ENCODE measurements around the gene MRPL10. TPM values are rescaled to one million over a fixed set of nuclear protein-coding genes. Genes with fewer than 3 reads are reported as not detected.

Gene MRPL10
- total and polyA plus RNA-seq, 12 donors, result 44.2 to 72.3 (median 61.9) TPM

- Histone ChIP-seq H3K27me3 (no peaks in the 10 kb centered on the region), H3K4me1 (peaks cover 5 to 24% (median 20%) of the 10 kb centered on the region in 9 donors), H3K4me3 (peak within 1 kb of the TSS; percentile 47 to 91 (median 66)), H3K27ac (peak within 1 kb of the TSS in 9 of 10 donors; percentile 47 to 81 (median 66)), H3K9me3 (no peaks in the 10 kb centered on the region), H3K36me3 (peaks cover 0 to 71% (median 34%) of the 10 kb centered on the region in 9 donors)
- ATAC-seq, result peak; percentile 87 to 97 (median 94)
- TF ChIP-seq, protein P1, sequence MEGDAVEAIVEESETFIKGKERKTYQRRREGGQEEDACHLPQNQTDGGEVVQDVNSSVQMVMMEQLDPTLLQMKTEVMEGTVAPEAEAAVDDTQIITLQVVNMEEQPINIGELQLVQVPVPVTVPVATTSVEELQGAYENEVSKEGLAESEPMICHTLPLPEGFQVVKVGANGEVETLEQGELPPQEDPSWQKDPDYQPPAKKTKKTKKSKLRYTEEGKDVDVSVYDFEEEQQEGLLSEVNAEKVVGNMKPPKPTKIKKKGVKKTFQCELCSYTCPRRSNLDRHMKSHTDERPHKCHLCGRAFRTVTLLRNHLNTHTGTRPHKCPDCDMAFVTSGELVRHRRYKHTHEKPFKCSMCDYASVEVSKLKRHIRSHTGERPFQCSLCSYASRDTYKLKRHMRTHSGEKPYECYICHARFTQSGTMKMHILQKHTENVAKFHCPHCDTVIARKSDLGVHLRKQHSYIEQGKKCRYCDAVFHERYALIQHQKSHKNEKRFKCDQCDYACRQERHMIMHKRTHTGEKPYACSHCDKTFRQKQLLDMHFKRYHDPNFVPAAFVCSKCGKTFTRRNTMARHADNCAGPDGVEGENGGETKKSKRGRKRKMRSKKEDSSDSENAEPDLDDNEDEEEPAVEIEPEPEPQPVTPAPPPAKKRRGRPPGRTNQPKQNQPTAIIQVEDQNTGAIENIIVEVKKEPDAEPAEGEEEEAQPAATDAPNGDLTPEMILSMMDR (IDR thresholded peaks at IDR 0.05), result peak in 5 of 9 donors; percentile 27 to 56 (median 42)
- intact Hi-C loops (cut with DNase I), result no loop called here
- 4% methylated on average over 21 of the region's 21 CpGs for WGBS, 2 donors
- peak; percentile 68 to 82 for DNase-seq
Observed at GRCh38 chr17:47821424-47822391, 9.6 kb downstream of the MRPL10 start, which contains the start of gene OSBPL7. OSBPL7 (minus strand) TSS chr17:47821794; CDS start chr17:47820278, 1,516 bp downstream.

DNA sequence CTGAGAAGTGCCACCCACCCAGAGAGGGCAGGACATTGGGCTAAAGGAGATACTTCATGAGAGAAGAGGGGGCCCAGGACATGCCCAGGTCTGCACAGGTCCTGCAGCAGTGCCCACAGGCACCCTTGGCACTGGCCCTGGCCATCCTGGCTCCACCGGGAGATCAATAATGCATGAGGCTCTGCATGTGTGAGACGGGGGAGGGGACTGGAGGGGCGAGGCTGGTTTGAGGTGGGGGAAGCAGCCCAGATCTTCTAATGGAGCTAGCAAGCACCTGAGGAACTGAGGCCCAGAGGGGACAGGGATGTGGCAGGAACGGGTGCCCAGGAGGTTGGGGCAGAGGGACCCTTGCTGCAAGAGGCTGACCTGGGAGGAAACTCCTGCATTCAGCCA is 10.3 kb downstream of the MRPL10 start:
- H3K27me3 ChIP-seq, result no peaks in the 10 kb centered on the region
- TF ChIP-seq, protein P1 (IDR thresholded peaks at IDR 0.05), result no peak
- ATAC-seq (peak in 2 of 8 donors; percentile 2 to 12), DNase-seq (no peak)
- peaks cover 5 to 24% (median 20%) of the 10 kb centered on the region in 9 donors for H3K4me1 ChIP-seq
- peak overlapping the region in 9 of 10 donors; percentile 47 to 81 (median 66) for H3K27ac ChIP-seq
- H3K4me3 ChIP-seq, result peak overlapping the region; percentile 47 to 91 (median 66)
- 10% methylated on average over 4 of the region's 4 CpGs for WGBS, 2 donors
- intact Hi-C loops (cut with DNase I), result no loop called here
- H3K36me3 ChIP-seq, result peaks cover 0 to 71% (median 28%) of the 10 kb centered on the region in 9 donors
- no peaks in the 10 kb centered on the region for H3K9me3 ChIP-seq

DNA sequence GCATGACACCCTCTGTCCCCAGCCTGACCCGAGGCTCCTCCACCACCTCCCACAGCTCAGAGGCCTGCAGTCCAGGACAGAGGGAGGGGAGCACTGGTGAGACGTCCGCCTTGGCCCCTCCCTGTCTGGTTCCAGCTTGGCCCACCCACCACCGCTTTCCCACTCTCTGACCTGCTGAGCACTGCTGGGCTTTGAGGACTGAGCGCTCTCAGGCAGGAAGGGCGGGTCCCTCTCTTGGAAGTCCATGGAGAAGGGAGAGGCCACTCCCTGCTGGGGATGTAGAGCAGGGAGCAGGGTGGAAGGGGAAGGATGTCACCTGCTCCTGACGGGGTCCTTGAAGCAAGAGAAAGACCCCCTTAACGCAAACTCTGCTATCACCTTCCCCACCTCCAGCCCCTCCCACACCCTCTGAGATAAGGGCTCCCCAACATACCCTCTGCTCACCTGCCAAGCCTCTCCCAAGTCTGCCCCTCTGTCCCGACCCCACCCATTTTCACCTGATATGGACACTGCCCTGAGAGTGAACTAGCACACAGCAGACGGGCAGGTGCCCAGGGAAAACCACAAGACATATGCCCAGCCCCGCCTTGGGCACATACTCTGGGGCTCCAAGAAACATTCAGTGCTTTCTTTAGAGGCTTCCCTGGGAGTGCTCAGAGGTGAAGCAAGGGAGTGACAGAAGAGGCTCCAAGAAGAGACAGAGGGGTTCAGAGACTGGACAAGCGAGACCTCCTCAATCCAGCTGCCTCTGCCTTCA is 11.1 kb downstream of the MRPL10 start:
- peaks cover 0 to 71% (median 28%) of the 10 kb centered on the region in 9 donors for H3K36me3 ChIP-seq
- peak overlapping the region in 2 of 10 donors; percentile 74 to 91 for H3K4me3 ChIP-seq
- no peaks in the 10 kb centered on the region for H3K27me3 ChIP-seq
- TF ChIP-seq, protein P1 (IDR thresholded peaks at IDR 0.05), result no peak
- WGBS, 2 donors, result 57 to 59% methylated on average over 12 of the region's 12 CpGs
- ATAC-seq (peak in 7 of 8 donors; percentile 13 to 45 (median 30)), DNase-seq (no peak)
- intact Hi-C loops (cut with DNase I), result no loop called here
- no peaks in the 10 kb centered on the region for H3K9me3 ChIP-seq
- H3K4me1 ChIP-seq, result peaks cover 5 to 24% (median 20%) of the 10 kb centered on the region in 9 donors
- H3K27ac ChIP-seq, result peak overlapping the region in 1 of 10 donors; percentile 70

GRCh38 chr17:47819475-47819874 is 11.9 kb downstream of the MRPL10 start:
- Histone ChIP-seq H3K27ac (no peak overlapping the region), H3K4me1 (peaks cover 5 to 24% (median 20%) of the 10 kb centered on the region in 9 donors), H3K9me3 (no peaks in the 10 kb centered on the region), H3K4me3 (no peak overlapping the region), H3K27me3 (no peaks in the 10 kb centered on the region), H3K36me3 (peaks cover 0 to 71% (median 29%) of the 10 kb centered on the region in 9 donors)
- DNase-seq (no peak), ATAC-seq (no peak)
- intact Hi-C loops (cut with DNase I), result no loop called here
- WGBS, 2 donors, result 78 to 84% methylated on average over 10 of the region's 10 CpGs
- TF ChIP-seq, protein P1 (IDR thresholded peaks at IDR 0.05), result no peak
